Occipital lobe (tissue), 2 donors: ENCODE data around the gene PLAC8L1. TPM values are rescaled to one million over a fixed set of nuclear protein-coding genes. Genes with fewer than 3 reads are reported as not detected.
"Not testable (repeated sequence)": the region's sequence is repeated elsewhere in the genome, so short reads cannot be mapped to it uniquely, and the experiment has no call there.

Experiments
- DNase-seq: peaks from one replicate; lab custom pipeline; 2025; lab: John Stamatoyannopoulos, UW
- total RNA-seq: library from RNA; depleted of rRNA; stranded (reverse); fragments of >200 nt; gene quantifications from one replicate; pipeline ENCODE4 v1.2.3, GENCODE V29; 2014

The PLAC8L1 gene, protein sequence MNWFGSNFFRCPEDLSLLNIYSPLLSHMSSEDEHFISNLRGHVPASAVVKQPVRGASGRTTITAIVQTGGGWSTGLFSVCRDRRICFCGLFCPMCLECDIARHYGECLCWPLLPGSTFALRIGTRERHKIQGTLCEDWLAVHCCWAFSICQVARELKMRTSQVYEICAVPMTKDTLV
- not detected for total RNA-seq

GRCh38 chr5:146105477-146105876 lies at the start of gene PLAC8L1:
PLAC8L1 (minus strand) TSS chr5:146105577; CDS start chr5:146104311, 1,266 bp downstream.
- DNase-seq, result no peak

GRCh38 chr5:146151970-146152369 lies 46.6 kb upstream of the PLAC8L1 start:
- no peak for DNase-seq

DNA sequence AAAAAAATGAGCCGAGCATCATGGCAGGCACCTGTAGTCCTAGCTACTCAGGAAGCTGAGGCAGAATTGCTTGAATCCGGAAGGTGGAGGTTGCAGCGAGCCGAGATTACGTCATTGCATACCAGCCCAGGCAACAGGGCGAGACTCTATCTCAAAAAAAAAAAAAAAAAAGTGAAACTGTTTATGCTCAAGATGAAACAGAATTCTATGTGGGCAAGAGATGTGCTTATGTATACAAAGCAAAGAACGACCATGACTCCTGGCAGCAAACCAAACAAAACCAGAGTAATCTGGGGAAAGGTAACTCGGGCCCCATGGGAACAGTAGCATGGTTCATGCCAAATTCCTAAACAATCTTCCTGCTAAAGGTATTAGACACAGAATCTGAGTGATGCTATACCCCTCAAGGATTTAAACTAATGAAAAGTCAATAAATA lies 32.6 kb upstream of the PLAC8L1 start:
- DNase-seq, result no peak

DNA sequence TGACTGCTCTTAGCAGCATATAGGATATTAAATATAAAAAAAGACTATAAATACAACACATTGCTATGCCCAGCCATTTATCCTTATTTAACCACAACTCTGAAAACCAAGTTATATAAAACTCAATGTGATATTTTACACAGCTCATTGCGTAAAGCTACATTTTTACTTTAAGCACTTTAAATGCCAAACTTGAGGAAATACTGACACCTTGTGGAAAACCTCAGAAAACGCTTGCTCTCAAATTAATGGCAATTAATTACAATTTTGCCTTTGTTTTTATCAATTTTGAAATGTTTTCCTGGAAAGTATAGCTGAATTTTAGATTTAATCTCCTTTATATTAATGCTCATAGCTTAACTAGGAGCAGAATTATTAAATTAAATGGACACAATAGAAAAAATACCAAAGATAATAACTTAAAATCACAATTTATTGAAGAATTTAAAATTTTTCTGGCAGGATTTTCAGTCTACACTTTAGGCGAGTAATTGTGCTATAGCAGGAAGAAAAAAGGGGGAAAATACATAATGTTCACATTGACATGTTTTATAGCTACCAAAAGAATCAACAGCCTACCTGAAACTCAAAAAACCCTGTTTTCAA lies 25.2 kb upstream of the PLAC8L1 start:
- no peak for DNase-seq

DNA sequence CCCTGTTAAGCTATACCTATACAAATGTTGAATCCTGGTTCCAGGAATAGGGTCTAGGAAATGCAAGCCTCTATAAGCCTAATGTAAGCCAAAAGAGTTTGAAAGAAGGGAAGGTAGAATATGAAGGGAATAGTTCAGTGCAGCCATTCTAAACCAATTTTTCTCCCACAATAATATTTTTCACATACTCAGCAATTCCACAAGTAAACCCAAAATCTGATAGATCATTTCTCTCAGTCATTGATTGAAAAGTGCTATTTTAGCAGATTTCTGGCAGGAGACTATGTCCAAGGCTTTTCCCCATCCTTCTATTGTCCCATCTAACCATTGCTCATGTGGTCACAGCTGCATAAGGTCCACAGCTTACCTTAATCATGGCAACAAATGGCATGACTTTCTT lies 20.7 kb upstream of the PLAC8L1 start:
- DNase-seq, result no peak

GRCh38 chr5:146124580-146124979 lies 19.2 kb upstream of the PLAC8L1 start:
- DNase-seq, result no peak

GRCh38 chr5:146121451-146121850 lies 16.1 kb upstream of the PLAC8L1 start:
- not testable (repeated sequence) for DNase-seq

DNA sequence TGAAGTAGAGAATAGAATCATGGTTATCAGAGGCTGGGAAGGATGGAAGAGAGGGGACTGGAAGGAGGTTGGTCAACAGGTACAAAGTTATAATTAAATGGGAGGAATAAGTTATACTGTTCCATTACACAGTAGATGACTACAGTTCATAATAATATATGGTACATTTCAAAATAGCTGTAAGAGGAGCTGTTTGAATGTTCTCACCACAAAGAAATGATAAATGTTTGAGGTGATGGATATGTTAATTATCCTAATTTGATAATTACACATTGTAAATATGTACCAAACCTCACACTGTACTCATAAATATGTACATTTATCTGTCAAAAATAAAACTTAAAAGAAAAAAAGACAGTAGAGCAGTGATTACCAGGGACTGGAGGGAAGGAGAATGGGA lies 12.9 kb upstream of the PLAC8L1 start:
- no peak for DNase-seq

DNA sequence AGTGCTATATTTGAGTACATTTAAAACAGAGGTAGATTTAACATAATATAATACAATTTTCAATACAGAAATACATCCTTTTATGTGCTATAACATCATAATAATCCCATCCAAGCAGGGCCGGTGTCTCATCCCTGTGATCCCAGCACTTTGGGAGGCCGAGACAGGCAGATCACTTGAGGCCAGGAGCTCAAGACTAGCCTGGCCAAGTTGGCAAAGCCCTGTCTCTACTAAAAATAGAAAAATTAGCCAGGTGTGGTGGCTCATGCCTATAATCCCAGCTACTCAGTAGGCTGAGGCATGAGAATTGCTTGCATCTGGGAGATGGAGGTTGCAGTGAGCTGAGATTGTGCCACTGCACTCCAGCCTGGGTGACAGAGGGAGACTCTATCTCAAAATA lies 11.8 kb upstream of the PLAC8L1 start:
- not testable (repeated sequence) for DNase-seq

DNA sequence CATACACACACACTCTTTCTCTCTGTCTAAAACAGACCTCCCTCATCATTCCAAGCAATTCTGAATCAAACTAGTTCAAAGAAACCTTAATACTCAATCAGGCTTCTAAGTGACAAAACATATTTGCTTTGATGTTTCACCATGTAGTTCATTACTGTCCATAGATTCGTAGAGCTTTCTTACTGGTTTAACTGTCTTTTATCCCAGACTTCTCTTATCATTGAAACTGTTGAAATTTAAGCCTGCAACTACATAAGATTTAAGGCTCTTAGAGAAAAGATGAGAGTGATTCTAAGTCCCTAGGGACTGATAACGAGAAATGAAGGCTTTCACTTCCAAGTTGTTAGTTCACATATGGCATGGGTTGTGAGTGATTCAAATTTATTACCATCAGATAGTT lies 11.0 kb upstream of the PLAC8L1 start:
- no peak for DNase-seq

DNA sequence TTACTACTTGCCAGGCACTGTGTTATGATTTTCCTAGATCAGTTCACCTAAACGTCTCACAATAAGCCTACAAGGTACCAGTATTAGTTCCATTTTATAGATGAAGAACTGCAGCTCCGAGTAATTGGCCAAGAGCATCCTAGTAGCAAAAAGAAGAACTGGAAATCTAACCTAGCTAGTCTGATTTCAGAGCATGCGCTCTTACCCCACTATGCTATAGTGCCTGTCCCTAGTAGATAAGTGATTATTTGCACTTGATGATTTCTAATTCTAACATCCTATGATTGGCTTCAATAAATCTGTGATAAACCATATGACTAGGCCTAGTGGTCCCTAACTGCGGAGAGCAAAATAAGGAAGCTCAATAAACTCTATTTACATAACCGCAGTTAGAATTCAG lies 7.1 kb upstream of the PLAC8L1 start:
- DNase-seq, result no peak

- DNase-seq, result no peak
Observed at GRCh38 chr5:146111409-146111808, 6.0 kb upstream of the PLAC8L1 start.

DNA sequence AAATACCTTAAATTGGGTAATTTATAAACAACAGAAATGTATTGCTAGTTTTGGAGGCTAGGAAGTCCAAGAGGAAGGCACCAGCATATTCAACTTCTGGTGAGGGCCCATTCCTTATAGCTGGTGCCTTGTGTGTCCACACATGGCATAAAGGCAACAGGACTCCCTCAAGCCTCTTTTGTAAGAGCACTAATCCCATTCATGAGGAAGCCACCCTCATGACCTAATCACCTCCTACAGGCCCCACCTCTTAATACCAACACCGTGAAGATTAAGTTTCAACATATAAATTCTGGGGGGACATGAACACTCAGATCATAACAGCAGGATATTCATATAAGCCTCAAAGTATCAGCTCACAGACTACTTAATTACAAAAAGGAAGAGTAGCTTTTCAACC lies 4.0 kb upstream of the PLAC8L1 start:
- no peak for DNase-seq

- DNase-seq, result not testable (repeated sequence)
Observed at GRCh38 chr5:146108870-146109269, 3.5 kb upstream of the PLAC8L1 start.

- DNase-seq, result no peak
Observed at GRCh38 chr5:146107901-146108300, 2.5 kb upstream of the PLAC8L1 start.

- DNase-seq, result no peak
Observed at GRCh38 chr5:146103594-146103993, 1.8 kb downstream of the PLAC8L1 start.

DNA sequence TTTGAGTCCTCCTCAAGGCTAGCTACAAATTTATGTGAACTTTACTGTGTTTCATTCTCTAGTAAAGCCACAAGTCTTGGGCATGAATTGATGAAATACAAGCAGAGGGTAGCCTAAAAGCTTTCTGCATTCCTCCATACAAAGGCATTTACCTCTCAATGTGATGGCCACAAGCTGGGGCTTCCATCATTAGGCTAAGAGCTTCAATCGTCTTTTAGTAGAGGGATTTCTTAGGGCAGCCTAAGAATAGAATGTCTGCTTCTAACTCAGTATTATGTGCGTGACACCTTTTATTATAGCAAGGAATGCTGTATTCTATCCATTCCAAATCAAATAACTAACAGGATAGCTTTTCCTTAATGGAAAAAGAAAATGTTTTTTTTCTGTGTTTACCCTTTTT lies 3.7 kb downstream of the PLAC8L1 start:
- DNase-seq, result no peak

DNA sequence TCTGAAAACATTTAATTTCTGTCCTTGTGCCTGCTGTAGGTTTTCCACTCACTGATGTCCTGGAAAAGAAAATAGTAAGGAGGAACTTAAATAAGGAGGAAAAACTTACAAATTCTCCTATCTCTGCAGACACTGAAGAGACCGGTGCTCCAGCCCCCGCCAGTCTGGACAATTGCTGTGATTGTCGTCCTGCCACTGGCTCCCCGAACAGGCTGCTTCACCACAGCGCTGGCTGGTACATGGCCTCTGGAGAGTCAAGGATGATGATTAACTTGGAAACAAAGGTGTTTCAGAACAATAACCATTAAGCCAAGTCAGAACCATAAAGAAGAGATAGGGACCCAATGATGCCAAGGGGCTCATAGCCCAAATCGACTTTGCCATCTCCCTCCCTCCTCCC lies 7.3 kb downstream of the PLAC8L1 start:
- no peak for DNase-seq

DNA sequence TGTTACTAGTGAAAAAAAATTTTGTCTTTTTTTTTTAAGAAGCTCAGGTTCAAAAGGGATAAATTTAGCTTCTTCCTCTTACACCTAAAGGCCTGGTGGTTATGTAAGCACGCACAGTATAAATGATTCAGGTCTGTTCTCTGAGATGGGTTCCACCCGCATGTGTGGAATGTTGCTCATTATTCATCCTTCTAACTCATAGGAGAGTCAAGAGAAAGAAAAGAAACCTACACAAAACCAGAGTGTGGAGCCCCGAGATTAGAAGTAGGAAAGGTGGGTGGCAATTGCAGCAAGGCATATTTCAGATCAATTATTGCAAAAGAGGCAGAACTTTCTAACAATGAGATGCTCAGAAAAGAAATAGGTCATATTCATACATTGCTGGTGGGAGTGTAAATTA lies 13.5 kb downstream of the PLAC8L1 start:
- no peak for DNase-seq

GRCh38 chr5:146089287-146089686 lies 16.1 kb downstream of the PLAC8L1 start:
- DNase-seq, result no peak

DNA sequence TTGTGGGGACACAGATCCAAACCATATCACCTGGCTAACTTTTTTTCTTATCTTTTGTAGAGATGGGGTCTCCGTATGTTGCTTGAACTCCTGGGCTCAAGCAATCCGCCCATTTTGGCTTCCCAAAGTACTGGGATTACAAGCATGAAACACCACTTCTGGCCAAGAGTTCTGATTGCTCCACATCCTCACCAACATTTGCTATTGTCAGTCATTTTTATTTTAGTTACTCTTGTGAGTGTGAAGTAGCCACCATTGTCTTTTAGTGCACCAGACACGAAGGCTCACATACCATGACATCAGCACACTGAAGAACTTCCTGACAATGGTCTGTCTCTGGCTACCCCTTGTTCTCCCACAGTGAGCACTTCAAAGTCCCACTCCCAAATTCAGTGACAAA lies 17.3 kb downstream of the PLAC8L1 start:
- no peak for DNase-seq

DNA sequence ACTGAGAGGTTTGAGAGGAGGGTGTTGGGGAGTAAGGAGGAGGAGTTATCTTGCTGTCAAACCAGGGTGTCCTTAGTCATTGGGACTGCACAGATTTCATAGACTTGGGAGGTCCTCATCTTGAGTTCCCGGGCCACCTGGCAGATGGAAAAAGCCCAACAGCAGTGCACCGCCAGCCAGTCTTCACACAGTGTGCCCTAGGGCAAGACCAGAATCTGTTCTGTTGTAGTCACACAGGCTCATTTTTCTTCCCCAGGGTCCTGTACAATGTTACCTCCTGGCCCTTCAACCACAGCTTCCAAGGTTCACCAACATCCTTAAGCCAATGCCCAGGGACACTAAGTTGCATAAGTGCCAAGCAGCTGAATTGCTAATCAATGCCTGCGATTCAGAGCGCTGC lies 21.0 kb downstream of the PLAC8L1 start:
- no peak for DNase-seq

GRCh38 chr5:146082798-146083197 lies 22.6 kb downstream of the PLAC8L1 start:
- DNase-seq, result no peak

DNA sequence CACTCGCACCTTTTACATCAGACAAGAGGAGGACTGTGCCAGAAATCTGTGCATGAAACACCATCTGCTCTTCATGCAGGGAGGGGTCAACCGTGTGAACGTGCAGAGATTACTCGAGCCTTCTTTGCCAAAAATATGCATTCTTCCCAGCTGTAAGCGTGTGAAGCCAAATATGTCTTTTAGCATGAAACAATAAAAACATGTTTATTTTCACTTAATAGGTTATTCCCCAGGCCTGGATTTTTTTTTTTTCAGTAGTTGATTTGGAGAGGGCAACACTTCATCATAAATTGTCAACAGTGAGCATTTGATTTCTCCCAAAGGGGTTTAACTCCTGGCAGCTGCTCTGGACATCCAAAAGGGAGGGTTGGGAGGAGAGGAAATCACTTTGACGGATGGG lies 23.8 kb downstream of the PLAC8L1 start:
- DNase-seq, result no peak
